ENCODE data around the gene PACS2.

The PACS2 gene

DNA sequence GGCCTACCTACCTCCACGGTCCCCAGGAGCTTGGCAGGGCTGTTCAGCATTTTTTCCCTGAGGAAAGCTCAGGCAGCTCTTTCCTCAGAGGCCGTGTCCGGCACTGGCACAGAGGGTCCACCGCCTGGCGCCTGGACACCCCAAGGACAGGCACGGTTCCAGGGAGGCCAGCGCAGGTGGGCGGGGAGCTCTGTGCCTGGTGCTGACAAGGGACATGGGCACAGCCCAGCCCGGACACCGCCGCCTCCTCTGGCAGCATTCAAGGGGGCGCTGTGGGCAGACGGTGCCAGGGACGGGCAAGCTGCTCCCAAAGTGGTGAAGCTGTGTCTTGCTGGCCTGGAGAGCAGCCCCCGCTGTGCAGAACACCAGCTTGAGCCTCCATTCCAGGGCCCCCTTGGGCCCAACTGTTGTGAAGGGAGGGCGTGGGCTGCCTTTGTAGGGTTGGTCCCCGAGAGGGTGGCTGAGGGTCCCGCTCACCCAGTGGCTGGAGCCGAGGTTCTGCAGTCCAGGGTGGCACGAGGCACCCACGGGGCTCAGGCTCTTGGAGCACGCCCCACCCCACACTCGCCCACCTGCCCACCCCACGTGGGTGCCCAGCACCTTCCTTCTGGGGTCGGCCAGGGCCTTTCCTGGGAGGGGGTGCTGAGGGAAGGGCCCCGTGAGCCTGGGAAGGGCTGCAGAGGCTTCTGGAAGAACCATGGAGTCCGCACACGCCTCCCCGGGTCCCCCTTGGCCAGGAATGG is 54.5 kb downstream of the PACS2 start:
- DNase-seq: no peak

DNA sequence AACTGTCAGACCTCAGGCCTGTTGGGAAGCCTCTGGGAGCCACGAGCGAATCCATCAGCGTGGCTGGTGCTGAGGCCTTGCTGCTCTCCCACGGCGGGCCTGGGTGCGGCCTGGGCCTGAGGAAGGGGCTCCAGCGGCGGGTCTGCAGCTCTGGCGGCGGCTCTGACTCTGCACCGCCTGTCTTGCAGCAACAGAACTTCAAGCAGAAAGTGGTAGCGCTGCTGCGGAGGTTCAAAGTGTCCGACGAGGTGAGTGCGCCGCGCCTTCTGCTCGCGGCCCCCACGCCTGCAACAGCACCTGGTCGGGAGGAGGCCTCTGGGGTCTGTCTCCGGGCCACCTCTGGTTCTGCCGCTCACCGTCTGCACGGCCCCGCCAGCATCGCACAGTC is 55.1 kb downstream of the PACS2 start:
- DNase-seq: no peak

DNA sequence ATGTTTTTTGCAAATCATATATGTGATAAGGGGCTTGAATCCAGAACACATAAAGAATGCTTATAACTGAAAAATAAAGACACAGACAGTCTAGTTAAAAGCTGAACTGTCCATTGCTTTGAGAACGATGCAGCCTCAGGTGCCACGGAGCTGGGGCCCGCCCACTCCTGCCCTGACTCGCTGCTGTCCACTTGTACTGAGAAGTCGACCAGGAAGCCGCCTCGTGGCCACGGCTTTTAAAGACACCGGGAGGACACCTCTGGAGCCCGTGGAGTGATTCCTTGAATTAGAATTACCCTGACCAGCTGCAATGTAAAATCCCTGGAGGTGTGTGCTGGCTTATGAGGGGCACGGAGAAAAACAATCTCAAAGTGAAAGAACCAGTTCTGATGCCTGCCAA is 59.8 kb downstream of the PACS2 start:
- no peak for DNase-seq

DNA sequence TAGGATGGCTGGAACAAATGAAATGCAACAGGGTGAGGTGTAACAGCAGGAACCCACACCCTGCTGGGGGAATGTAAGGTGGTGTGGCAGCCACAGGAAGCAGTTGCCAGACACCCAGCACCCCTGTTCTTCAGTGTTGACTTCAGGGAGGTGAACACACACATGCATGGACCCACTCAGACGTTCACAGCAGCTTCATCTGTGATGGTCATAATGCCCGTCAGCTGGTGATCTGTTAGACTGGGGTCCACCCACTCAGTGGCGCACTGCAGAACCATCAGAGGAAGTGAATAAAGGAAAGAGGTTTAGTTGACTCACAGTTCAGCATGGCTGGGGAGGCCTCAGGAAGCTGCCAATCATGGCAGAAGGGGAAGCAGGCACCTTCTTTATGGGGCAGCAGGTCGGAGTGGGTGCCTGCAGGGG is 61.1 kb downstream of the PACS2 start:
- DNase-seq: no peak

DNA sequence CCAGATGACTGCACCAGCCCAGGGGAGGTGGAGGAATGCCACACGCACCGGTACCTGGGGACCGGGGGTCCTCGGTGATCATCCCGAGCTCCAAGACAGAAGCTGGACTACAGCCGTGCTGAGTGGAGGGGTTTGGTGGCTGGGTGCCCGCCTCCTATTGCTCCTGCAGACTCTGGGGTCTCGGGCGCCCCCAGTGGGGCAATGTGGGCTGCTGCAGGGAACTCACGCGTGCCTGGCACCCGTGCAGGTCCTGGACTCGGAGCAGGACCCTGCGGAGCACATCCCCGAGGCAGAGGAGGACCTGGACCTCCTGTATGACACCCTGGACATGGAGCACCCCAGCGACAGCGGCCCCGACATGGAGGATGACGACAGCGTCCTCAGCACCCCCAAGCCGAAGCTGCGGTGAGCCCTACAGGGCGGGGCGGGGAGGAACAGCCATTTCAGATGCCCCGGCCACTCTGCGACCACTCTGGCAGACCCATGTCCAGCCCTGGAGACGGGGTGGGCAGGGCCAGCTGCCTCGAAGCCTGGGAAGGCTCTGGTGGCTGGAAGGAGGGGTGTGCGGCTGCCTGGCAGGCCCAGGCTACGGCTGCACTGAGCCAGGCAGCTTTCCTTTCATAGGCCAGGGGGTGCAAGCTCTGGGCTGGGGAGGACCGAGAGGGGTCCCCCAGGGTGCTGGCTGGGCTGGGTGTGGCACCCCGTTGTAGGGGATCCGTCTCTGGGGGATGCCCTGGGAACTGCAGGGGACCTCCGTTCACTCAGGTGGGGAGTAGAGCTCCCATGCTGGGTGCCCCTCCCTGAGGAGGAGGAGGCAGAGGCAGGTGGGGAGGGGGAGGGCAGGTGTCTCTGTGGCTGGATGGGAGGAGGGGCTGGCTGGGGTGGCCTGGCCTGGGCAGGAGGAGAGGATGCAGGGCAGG is 62.2 kb downstream of the PACS2 start:
- DNase-seq: no peak

DNA sequence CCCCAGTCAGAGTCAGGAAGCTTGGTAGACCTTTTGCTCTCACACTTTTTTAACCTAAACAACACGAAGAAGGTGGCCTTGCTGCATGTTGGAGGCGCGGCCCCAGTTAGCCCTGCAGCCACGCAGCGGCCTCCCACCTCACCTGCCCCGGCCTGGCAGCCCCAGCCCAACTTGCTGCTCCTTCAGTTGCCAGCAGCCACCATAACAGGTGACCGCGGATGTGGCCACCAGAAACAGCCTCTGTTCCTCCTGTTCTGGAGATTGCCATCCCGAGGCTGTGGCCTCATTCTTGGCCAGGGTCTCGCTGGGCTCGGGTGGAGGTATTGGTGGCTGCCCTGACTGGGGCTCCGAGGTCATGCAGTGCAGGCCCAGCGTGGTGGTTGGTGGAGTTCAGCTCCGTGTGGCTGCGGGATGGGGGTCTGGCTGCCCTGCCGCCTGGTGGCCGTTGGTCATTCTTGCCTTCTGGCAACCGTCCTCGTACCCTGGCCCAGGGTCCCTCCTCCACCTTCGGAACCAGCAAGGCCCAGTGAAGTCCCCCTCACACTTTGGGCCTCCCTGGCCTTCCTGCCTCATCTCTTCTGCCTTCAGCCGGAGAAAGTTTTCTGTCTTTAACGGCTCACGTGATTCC is 63.1 kb downstream of the PACS2 start:
- no peak for DNase-seq

DNA sequence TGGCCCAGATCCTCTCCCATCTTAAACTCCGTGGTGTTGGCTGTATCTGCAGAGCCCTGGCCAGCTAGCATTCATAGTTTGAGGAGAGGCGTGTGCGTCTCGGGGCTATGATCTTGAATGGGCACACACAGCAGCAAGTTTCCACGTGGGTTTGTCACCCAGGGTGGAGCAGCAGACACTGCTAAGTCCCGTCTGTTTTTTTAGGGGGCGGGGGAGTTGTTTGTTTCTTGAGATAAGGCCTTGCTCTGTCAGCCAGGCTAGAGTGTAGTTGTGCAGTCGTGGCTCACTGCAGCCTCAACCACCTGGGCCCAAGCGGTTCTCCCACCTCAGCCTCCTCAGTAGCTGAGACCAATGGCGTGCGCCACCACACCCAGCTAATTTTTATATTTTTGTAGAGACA is 63.7 kb downstream of the PACS2 start:
- DNase-seq: no peak

DNA sequence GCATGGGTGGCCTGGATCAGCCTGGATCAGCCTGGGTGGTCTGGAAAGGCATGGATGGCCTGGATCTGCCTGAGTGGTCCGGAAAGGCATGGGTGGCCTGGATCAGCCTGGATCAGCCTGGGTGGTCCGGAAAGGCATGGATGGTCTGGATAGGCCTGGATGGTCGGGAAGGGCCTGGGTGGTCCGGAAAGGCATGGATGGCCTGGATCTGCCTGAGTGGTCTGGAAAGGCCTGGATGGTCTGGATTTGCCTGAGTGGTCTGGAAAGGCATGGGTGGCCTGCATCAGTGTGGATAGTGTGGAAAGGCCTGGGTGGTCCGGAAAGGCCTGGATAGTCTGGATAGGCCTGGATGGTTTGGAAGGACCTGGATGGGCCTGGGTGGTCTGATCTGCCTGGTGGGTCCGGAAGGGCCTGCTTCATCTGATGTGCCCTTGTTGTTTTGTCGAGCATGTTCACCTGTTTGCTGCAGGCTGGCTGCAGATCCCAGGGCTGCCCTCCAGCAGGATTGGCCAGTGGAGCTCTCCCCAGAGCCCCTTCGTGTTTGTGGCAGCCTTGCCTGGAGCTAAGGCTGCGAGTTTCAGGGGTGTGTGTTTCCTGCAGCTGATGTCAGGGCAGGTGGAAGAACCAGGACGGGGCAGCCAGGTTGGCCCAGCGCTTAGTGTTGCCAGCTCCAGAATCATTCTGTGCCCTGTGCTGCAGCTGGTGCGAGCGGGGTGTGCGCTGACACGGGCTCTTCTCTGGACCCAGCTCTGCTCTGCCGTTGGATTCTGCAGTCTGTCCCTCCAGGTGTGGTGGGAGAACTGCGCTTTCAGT is 64.5 kb downstream of the PACS2 start:
- no peak for DNase-seq

DNA sequence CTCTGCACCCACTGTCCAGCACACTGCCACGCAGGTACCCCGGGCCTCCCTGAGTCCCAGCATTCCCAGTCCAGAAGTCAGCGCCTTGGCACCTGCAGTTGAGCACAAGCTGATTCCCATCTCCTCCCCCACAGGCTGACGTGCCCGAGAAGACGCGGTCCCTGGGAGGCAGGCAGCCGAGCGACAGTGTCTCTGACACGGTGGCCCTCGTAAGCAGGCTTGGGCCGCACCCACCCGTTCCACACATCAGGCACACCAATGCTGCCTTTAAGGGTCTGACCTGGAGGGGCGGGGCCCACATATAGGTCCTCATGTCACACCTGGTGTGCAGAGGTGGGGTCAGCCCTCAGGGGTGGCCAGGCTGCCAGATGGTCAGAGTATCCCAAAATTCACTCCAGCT is 65.4 kb downstream of the PACS2 start:
- no peak for DNase-seq

DNA sequence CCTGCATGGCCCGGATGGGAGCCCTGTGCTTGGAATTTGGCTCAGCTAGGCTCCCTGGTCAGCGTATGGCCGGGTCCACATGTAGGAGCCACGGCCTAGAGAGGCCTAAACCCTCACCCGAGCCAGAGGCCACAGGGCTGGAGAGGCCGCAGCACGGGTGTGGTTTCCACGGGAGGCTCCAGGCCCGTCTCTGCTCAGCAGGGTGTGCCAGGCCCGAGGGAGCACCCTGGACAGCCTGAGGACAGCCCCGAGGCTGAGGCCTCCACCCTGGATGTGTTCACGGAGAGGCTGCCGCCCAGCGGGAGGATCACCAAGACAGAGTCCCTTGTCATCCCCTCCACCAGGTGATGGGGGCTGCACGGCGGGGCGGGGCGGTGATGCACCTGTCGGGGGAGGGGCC is 66.2 kb downstream of the PACS2 start:
- DNase-seq: no peak

DNA sequence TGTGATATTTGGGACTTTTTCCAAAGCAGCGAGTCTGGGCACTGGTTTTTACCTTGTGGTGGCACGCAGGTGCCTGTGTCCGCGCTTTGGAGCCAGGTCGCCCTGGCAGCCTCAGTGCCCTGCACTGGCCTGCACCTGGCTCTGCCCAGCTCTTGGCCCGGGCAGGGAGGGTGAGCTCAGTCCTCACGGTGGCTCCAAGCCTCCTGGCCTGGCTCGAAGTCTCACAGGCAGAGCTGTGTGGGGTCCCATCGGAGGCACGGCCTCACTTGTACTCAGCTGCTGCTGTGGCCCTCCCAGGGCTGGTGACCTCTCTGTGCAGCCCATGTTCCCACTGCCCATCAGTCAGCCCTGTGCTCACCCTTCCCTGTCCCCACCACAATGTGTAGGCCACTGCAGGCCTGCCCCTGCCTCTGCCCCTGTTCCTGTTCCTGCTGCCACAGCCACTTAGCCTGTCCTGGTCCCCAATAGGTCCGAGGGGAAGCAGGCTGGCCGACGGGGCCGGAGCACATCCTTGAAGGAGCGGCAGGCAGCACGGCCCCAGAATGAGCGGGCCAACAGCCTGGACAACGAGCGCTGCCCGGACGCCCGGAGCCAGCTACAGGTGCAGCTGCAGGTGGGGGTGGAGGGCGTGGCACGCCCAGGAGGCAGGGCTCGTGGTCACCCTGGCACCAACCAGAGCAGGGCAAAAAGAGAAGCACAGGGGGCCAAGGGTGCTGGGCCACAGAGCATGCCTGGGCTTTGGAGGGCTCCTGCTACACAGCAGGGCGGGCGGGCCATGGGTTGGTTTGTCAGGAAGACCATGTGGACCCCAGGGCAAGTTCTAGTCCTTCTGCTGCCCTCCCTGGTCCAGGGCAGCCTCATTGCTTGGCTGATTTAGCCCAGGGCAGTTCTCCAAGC is 67.1 kb downstream of the PACS2 start:
- no peak for DNase-seq

DNA sequence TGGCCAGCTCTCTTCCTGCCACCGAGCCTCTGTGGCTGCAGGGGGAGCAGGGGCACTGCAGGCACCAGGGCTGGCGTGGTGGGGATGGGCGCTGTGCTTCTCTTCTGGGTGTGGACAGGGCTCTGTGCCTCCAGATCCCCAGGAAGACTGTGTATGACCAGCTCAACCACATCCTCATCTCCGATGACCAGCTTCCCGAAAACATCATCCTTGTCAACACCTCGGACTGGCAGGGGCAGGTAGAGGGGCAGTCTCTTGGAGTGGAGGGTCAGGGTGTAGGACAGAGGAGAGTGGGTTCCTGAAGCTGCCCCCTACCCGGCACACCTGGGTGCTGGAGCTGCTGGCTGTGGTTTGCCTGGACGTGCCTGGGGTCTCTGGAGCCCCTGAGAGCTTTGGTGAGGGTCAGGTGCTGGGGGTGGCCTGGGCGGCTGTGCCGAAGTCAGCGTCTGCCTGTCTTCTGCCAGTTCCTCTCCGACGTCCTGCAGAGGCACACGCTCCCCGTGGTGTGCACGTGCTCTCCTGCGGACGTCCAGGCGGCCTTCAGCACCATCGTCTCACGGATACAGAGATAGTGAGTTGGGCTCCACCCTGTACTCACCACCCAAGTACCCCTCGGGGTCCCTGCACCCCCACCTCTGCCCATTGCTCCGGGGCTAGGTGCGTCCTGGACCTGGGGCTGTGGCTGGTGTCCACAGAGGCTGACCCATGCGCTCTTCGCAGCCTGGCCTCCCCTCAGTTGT is 68.0 kb downstream of the PACS2 start:
- no peak for DNase-seq

DNA sequence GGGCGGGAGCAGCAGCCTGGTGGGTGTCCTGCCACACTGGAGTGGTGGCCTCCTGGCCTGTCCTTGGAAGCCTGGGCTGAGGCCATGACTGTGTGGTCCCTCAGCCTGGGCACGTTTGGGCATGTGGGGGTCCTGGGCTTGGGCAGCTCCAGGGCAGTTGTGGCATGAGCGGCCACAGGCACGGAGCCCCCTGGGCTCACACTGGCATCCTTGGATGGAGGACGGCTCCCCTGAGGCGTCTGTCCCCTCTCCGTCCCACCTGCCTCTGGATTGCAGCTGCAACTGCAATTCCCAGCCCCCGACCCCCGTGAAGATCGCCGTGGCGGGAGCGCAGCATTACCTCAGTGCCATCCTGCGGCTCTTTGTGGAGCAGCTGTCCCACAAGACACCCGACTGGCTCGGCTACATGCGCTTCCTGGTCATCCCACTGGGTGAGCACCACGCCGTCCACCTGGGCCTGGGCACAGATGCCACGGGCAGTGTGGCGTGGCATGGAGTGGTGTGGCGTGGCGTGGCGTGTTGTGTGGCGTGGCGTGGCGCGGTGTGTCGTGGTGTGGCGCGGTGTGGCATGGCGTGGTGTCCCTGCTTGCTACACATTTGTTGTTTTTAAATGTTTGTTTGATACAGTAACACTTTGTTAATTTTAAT is 68.7 kb downstream of the PACS2 start:
- no peak for DNase-seq

DNA sequence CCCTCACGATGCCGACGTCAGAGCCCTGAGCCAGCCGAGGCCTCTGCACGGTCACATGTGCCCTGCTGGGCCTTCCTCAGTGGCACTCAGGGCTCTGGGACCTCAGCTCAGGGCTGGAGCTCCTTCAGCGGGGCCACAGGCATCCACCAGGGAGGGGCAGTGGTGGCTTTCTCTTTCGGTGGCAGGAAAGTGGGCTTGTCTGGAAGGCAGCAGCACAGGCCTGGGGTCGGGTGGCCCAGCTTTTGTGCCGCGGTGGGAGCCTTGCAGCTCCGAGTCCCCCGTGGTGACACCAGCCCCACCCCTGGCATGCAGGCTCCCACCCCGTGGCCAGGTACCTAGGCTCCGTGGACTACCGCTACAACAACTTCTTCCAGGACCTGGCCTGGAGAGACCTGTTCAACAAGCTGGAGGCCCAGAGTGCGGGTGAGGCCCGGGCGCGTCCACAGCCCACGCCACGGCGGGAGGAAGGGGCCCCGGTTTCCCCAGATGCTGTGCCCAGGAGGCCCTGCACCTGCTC is 69.6 kb downstream of the PACS2 start:
- DNase-seq: no peak

DNA sequence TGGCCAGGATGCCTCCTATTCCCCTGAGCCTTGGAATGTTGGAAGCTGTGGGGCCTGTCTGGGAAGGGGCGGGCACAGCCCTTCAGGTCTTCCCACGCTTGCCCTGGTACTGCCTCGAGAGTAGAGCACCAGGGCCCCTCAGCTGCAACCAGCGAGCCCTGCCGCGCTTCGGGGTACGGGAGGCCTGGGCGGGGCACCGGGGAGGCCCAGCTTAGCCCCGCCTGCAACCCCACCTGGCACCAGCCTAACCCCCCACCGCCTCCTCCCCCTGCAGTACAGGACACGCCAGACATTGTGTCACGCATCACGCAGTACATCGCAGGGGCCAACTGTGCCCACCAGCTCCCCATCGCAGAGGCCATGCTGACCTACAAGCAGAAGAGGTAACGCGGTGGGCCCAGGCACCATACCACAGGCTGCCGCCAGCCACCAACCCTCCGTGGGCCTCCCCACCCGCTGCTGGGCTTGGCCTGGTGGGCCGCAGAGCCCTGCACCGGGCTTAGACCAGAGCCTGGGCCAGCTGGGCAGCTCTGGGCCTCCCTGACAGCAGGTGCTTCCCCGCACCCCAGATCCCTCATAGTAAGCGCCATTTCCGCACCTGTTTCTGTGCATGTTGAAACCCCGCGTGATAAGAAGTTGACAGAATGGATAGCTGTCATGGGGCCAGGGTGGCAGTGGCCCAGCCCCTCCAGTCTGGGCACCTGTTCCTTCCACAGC is 70.2 kb downstream of the PACS2 start:
- no peak for DNase-seq

DNA sequence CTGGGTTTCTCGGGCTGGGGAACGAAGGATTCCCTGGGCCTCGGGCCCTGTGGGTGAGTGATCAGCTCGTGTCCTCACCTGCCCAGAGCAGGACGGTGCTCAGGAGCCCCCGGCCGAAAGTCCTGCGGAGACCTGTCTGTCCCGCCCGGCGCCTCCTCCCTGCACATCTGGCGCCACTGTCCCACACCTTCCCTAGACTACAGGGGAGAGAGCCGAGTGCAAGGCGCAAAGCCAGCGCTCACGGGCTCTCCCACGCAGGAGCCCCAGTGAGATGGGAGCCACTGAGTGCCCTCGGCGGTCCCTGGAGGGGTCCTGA is 70.7 kb downstream of the PACS2 start:
- no peak for DNase-seq

DNA sequence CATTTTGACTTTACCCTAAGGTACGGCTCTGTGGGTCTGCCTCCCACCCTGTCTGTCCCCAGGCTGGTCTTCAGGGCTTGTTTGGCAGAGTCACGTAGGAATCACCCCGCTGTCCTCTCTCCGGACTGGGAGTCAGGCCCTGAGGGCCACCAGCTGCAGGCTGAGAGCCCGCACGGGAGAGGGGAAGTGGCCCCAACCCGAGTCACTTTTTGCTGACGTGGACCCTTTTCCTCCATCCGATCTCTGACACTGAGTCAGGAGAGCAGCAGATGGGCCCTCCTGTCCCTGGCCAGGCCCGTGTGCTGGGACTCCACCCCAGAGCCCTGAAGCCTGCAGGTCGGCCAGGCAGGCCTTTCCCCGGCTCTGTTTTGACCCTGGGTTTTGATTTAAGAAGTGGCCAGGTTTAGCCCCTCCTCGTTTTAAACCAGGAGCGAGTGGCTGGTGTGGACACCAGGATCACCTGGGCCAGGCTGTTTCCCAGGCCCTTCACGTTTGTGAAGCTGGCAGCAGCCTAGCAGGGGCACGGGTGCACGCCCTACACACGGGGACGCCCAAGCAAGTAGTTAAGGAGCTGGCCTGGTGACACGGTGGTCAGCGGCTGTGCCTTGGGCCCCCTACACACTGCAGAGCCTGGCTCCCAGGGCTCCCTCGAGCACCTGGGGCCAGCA is 71.3 kb downstream of the PACS2 start:
- DNase-seq: no peak

All from right kidney (tissue), 1 donor.